DMS114 treated with DMSO at 0.1 percent for 48 hours (cell line): ENCODE data around the gene FXN.
"Not testable (repeated sequence)": the region's sequence is repeated elsewhere in the genome, so short reads cannot be mapped to it uniquely, and the experiment has no call there.

Experiments
- DNase-seq: peaks from one replicate; lab custom pipeline; 2025; ENCODE audit not compliant: unreplicated experiment; lab: John Stamatoyannopoulos, UW

The FXN gene

GRCh38 chr9:69035438-69036308 is at the start of gene FXN:
Gene FXN (plus strand): TSS chr9:69035752. CDS start chr9:69035783, 31 bp downstream.
- DNase-seq = peak; percentile 21

GRCh38 chr9:68986949-68987348 is 48.6 kb upstream of the FXN start:
- DNase-seq = not testable (repeated sequence)

DNA sequence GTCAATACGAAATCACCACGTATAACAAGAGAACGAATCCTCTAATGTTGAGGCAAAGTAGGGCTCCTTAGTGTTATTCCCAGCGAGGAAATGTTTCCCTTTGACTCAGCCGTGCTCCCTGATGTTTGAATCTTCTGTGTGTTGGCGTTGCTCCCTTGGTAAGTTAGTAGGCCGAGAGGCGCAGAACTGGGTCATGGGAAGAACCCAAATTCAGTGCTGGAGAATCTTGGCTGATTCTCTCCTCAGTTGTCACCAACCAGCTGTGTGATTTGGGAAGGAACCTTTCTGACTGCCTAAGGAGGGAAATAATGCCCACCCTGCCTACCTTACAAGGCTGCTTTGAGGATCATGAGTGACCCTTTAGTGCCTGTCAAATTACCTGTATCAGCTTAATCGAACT is 44.1 kb upstream of the FXN start:
- DNase-seq = no peak

DNA sequence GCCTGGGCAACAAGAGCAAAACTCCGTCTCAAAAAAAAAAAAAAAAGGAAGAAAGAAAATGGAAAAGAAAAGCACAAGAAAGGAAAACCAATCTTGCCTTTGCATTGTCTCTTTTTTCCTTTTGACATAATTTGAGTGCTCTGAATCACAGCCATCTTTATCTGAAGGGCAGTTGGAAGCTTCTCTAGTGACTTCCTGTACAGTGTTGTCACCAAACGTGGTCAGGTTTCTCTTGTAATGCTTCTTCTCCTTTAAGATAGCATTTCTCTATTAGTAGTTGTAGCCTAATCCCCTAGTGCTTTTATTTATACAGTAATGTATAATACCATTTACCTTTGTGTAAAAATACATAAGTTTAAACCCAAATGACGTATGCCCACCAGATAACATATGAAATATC is 39.8 kb upstream of the FXN start:
- no peak for DNase-seq

- DNase-seq = no peak
Observed at GRCh38 chr9:68996462-68996861, 39.1 kb upstream of the FXN start.

- DNase-seq = no peak
Observed at GRCh38 chr9:68997666-68998065, 37.9 kb upstream of the FXN start.

DNA sequence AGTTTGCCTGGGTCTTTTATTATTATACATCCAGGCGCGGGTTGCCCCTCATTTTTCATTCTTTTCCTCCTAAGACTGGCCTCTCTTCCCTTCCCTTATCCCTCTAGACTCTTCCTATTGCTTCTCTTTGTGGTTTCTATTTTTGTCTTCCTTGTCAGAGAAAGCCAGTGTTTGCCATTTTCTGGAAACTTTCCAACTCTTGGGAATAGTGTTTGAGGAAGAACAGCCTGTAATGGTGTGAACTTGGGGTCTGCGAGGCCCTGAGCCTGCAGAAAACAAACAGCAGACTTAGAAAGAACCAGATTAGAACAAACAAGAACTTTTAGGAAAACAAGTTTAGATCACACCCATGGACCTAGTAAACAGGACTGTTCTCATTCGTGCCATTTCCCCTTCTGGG is 37.2 kb upstream of the FXN start:
- DNase-seq = no peak

GRCh38 chr9:68998812-68999211 is 36.7 kb upstream of the FXN start:
- DNase-seq = no peak

GRCh38 chr9:68999393-69000105 is 36.0 kb upstream of the FXN start:
- peak; percentile 26 for DNase-seq

DNA sequence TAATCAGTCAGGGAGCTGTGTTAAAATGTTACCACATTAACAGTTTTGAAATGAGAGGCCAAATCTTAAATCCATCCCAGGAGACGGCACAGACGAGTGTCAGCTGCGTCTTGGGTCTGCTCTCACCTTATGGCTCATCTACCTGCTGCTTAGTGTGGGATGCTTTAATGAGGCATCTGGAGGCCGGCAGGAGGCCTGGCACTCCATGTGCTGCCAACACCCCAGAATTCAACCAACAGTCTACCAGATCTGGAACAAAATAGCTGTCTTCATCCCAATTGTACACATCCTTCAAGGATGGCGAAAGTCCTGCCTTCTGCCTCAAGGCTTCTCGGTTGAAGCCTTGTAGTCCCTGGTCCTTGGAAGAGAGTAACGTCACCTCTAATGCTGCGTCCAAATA is 33.6 kb upstream of the FXN start:
- DNase-seq = no peak

GRCh38 chr9:69003051-69003450 is 32.5 kb upstream of the FXN start:
- no peak for DNase-seq

DNA sequence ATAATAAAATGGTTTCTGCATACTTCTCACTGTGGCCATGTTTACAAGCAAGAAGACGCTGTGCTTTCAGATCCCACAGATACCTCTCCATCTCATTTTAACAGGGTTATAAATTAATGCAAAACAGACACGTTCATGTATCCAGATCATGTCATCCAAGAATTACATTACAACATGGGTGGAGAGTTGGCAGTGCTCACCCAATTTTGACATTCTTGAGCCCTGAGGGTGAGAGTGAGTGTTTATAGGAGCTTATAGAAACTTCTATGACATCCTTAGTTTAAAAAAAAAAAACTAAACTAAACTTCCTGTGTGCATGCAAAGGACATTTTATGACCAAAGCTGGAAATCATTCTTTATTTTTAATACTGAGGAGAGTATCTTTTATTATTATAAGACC is 30.7 kb upstream of the FXN start:
- no peak for DNase-seq

- no peak for DNase-seq
Observed at GRCh38 chr9:69009708-69010107, 25.8 kb upstream of the FXN start.

GRCh38 chr9:69012696-69013381 is 22.7 kb upstream of the FXN start:
- DNase-seq = no peak

- no peak for DNase-seq
Observed at GRCh38 chr9:69013382-69013727, 22.2 kb upstream of the FXN start.

- DNase-seq = no peak
Observed at GRCh38 chr9:69014013-69014412, 21.5 kb upstream of the FXN start, which contains the start of gene PRKACG. Gene PRKACG (minus strand): TSS chr9:69014113. CDS start chr9:69014092, 21 bp downstream.

DNA sequence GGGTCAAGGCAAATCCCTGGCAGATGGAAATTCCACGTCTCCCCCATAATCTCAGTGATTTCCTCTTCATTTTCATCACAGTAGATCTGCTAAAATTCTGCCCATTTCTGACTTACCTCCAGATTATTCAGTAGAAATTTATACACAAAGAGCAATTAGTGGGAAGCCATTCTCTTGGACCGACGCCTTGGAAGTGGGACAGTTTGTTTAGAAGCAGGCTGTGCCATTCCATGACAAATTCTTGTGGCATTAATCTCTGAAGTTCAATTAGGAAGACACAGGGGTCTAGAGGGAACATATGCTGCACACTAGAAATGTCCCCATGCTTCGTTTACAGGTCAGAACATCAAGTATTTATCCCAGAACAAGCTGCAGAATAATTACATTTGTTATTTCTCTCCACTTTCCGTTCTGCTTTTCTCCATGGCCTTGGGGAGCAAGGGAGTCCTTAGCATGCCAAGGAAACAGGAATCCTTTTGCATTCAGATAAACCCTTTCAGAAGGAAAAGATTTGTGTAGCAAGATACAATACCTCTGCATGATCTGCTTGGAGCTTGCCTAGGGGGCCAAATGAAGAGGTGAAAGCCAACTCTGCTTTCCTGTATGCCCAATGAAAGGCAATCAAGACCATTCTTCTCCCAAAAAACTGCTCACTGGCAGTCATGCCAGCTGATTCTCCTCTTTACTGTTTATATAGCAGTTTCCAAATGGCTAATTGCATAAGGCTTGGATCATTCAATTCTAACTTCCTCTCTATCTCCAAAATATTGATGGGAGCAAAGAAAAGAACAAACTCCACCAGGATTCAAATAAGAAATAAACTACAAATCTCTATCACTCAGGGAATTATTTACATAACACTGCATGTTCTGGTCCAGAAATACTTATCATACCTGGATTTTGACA is 19.1 kb upstream of the FXN start:
- DNase-seq = no peak

DNA sequence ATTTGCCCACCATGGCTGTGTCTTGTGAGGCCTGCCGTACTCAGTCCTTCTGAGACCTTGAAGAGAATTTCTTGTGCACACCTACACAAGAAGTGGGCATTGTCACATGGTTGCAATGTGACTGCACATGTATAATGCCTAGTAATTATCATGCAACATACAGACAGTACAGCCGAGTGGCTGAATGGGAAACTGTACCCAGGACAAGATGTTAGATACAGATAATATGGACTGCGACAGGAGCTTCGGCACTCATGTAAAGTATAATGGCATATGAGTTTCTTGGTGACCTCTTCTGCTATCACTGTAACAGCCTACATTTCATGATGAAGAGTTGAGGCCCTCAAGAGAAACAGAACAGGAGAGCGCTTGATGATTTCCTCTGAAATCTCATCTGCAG is 16.8 kb upstream of the FXN start:
- DNase-seq = no peak

DNA sequence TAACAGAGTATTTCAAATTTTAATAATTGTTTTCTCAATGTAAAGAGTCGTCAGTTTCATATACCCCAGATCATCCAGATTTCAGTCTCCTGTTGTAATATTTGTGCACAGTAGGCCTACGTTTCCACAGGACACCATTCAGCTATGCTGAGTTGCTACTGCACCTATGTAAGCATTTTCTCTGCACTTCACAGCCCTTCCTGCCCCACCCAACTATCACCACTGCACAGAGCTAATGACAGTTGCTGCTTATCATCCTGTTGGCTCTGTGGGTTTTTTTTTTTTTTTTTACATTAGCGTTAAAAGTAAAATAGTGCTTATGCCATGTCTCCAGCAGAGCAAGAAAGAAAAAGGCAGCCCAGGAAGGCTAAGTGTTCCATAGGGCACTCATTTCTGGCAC is 15.7 kb upstream of the FXN start:
- DNase-seq = no peak

DNA sequence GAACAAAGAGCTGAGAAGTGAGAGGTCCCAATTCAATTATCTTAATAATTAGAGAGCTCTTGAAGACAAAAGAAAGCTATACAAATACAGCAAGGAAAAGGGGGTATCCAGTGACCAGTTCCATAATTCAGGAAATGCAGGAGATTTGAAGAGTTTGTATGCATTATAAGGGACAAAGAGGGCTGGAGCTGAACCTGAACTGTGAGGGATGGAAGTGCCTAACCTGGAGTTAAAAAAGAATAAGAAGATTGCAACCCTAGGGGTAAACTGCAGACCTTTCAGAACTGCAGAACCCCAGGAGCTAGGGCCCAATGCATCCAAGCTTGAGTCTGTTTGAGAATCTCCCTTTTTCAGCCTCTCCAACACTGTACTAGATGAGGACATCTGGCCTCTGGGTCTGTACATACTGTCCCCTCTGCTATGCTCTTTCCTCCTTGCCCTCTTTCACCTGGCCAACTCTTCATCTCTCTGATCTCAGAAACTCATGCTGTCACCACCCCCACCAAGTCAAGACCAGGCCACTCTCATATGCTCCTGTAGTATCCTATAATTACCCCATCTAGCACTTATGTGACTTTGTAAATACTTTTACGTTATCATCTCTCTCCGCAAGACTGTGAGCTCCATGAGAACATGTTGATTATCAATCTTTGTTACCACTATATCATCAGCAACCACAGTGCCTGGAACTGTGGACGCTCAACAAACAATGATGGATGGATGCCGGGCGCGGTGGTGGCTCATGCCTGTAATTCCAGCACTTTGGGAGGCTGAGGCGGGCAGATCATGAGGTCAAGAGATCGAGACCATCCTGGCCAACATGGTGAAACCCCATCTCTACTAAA is 15.0 kb upstream of the FXN start:
- DNase-seq = no peak
